ENCODE measurements around the gene SLC28A2.
"Not testable (repeated sequence)": the region's sequence is repeated elsewhere in the genome, so short reads cannot be mapped to it uniquely, and the experiment has no call there.

SLC28A2 gene

DNA sequence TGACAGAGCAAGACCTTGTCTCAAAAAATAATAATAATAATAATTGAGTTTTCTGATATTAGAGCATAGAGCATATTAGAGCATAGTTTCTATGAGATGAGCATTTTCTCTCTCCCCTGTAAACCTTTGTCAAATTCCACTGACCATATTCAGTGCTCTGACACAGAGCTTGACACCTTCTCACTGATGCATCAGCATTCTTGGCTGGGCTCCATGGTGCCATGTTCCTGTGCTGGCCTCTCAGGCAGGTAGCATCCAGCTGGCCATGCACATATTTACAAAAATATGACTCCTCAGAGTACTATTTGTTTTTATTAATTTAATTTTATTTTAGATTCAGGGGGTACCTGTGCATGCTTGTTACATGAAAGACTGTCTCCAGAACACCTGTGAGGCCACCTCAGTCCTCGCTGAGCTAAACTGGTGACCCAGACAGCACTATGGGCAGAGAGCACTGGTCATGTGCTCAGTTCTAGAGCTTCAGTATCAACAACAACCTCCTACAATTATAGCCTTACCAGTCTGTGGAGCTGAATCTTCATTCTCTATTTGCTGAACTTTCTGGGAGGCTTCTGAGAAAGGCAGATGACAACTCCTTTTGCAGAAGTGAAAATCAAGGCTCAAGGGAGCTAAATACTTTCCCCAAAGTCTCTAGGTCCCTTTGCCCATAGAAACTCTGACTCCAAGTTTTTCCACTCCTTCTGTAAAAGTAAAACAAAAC is 21.6 kb upstream of the SLC28A2 start:
- Histone ChIP-seq H3K36me3 (ENCODE audit: control insufficient read depth, insufficient read depth, low read length) (no peaks in the 10 kb centered on the region), H3K9me3 (ENCODE audit: control insufficient read depth, low read length) (no peaks in the 10 kb centered on the region), H3K27ac (ENCODE audit: insufficient read depth, low read length, poor library complexity, severe bottlenecking) (no peak overlapping the region), H3K4me3 (ENCODE audit: insufficient read depth, low read depth, low read length, poor library complexity, severe bottlenecking) (no peak overlapping the region), H3K4me1 (ENCODE audit: control insufficient read depth, insufficient read depth, low read length, poor library complexity, severe bottlenecking) (no peaks in the 10 kb centered on the region), H3K27me3 (replicated peaks; ENCODE audit: control insufficient read depth, insufficient read depth, low read length, poor library complexity, severe bottlenecking) (no peaks in the 10 kb centered on the region)
- no peak for DNase-seq

DNA sequence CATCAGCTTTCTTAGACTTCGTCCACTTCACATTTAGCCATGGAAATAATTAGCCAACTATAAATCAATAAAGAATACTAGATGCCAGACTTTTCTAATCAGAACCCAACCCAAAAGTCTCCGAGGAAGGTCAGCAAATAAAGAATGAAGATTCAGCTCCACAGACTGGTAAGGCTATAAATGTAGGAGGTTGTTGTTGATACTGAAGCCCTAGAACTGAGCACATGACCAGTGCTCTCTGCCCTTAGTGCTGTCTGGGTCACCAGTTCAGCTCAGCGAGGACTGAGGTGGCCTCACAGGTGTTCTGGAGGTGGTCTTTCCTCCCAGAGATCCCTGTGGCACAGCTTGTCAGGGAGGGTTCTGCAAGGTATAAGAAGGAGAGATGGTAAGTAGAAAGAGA is 20.9 kb upstream of the SLC28A2 start:
- DNase-seq, result no peak
- H3K4me3 ChIP-seq (ENCODE audit: insufficient read depth, low read depth, low read length, poor library complexity, severe bottlenecking), result no peak overlapping the region
- H3K27me3 ChIP-seq (replicated peaks; ENCODE audit: control insufficient read depth, insufficient read depth, low read length, poor library complexity, severe bottlenecking), result no peaks in the 10 kb centered on the region
- no peaks in the 10 kb centered on the region for H3K36me3 ChIP-seq (ENCODE audit: control insufficient read depth, insufficient read depth, low read length)
- H3K27ac ChIP-seq (ENCODE audit: insufficient read depth, low read length, poor library complexity, severe bottlenecking), result no peak overlapping the region
- no peaks in the 10 kb centered on the region for H3K4me1 ChIP-seq (ENCODE audit: control insufficient read depth, insufficient read depth, low read length, poor library complexity, severe bottlenecking)
- H3K9me3 ChIP-seq (ENCODE audit: control insufficient read depth, low read length), result no peaks in the 10 kb centered on the region

DNA sequence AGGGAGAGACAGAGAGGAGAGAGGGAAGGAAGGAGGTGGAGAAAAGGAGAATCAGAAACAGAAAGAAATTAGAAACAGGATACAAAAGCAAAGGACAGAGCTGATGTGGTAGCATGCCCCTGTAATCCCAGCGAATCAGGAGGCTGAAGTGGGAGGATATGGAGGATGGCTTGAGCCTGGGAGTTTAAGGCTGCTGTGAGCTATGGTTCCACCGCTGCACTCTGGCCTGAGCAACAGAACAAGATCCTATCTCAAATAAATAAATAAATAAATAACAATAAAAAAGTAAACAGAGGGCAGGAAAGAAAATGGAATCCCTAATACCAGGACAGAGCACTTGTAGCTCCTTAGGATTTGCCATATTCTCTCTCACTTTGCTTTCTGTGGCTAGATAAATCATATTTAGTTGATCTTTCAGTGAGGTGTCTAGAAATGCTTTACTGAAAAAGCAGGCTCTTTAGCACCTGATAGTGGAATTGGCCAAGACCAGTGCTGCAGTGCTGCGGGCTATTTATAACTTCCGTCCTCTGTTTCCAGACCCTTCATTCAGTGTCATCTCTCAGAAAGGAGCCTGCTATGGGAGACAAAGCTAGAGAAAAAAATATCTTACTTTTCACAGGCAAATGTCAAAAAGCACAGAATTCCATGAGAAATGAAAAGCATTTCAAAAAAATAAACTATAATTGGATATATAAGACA is 20.0 kb upstream of the SLC28A2 start:
- no peak overlapping the region for H3K4me3 ChIP-seq (ENCODE audit: insufficient read depth, low read depth, low read length, poor library complexity, severe bottlenecking)
- H3K27me3 ChIP-seq (replicated peaks; ENCODE audit: control insufficient read depth, insufficient read depth, low read length, poor library complexity, severe bottlenecking), result no peaks in the 10 kb centered on the region
- no peak for DNase-seq
- no peaks in the 10 kb centered on the region for H3K36me3 ChIP-seq (ENCODE audit: control insufficient read depth, insufficient read depth, low read length)
- no peaks in the 10 kb centered on the region for H3K9me3 ChIP-seq (ENCODE audit: control insufficient read depth, low read length)
- no peaks in the 10 kb centered on the region for H3K4me1 ChIP-seq (ENCODE audit: control insufficient read depth, insufficient read depth, low read length, poor library complexity, severe bottlenecking)
- no peak overlapping the region for H3K27ac ChIP-seq (ENCODE audit: insufficient read depth, low read length, poor library complexity, severe bottlenecking)

DNA sequence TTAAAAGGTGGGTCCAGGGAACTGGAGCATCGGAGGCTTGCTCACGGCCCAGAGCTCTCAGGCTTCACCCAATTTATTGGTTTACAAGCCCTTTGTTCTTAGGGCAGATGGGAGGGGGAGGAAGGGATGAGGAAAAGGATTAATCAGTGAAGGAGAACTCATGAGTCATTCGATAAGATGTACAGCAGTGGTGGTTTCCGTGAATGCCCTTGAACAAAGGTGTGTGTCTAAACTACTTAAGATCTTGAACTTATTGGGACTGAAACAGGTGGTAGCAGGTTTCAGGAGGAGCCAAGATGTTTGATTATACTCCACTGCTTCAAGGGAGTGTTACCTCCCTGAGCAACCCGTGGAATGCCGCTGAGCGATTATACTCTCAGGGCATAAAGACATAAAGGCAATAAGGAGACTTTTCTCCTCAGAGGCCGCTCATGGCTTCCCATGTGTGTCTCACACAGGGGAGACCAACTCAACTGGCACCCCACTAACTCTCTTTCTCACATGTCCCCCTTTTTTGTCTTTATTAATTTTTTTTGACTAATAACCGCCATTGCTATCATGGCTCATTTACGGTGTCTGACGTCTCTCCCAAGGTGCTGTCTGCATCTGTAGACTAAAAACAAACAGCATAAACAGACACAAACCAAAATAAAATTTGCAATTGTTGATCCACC is 17.3 kb upstream of the SLC28A2 start:
- no peaks in the 10 kb centered on the region for H3K27me3 ChIP-seq (replicated peaks; ENCODE audit: control insufficient read depth, insufficient read depth, low read length, poor library complexity, severe bottlenecking)
- no peaks in the 10 kb centered on the region for H3K9me3 ChIP-seq (ENCODE audit: control insufficient read depth, low read length)
- H3K36me3 ChIP-seq (ENCODE audit: control insufficient read depth, insufficient read depth, low read length), result no peaks in the 10 kb centered on the region
- no peak for DNase-seq
- no peaks in the 10 kb centered on the region for H3K4me1 ChIP-seq (ENCODE audit: control insufficient read depth, insufficient read depth, low read length, poor library complexity, severe bottlenecking)
- H3K4me3 ChIP-seq (ENCODE audit: insufficient read depth, low read depth, low read length, poor library complexity, severe bottlenecking), result no peak overlapping the region
- no peak overlapping the region for H3K27ac ChIP-seq (ENCODE audit: insufficient read depth, low read length, poor library complexity, severe bottlenecking)

DNA sequence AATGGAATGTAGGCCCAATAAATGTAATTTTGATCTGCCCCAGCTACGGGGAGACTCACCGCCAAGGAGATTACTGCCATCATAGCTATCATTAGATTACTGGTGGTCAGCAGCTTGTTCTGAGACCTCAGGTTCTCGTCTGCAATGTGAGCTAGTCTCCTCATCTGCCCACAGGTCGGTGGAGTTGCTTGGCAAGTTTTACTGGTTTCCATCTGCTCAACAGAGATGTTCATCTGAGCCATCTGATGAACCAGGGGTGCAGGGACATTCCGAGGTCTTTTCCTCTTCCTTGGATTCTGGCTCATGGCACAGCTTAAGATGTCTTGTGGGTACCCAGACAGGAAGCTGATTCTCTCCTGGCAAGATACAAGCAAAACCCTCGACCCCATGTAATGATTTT is 15.2 kb upstream of the SLC28A2 start:
- not testable (repeated sequence) for H3K27me3 ChIP-seq (replicated peaks; ENCODE audit: control insufficient read depth, insufficient read depth, low read length, poor library complexity, severe bottlenecking); H3K36me3 ChIP-seq (ENCODE audit: control insufficient read depth, insufficient read depth, low read length); H3K4me1 ChIP-seq (ENCODE audit: control insufficient read depth, insufficient read depth, low read length, poor library complexity, severe bottlenecking); H3K9me3 ChIP-seq (ENCODE audit: control insufficient read depth, low read length); H3K4me3 ChIP-seq (ENCODE audit: insufficient read depth, low read depth, low read length, poor library complexity, severe bottlenecking); DNase-seq; H3K27ac ChIP-seq (ENCODE audit: insufficient read depth, low read length, poor library complexity, severe bottlenecking)

DNA sequence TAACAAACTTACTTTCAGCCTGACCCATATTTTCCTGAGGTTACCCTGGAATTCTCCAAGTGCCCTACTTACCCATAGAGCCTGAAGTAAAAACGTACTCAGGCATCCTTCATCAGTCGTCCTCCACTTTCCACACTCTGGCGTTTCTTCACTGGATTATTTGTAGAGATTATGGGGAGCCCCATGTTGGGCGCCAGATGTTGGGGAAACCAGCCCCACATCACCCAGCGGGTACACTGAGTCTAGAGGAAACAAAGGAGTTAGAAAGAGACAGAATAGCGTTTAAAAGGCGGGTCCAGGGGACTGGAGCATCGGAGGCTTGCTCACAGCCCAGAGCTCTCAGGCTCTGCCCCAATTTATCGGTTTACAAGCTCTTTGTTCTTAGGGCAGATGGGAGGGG is 9.7 kb upstream of the SLC28A2 start:
- Histone ChIP-seq H3K27me3 (replicated peaks; ENCODE audit: control insufficient read depth, insufficient read depth, low read length, poor library complexity, severe bottlenecking) (no peaks in the 10 kb centered on the region), H3K9me3 (ENCODE audit: control insufficient read depth, low read length) (peaks cover 27% of the 10 kb centered on the region), H3K36me3 (ENCODE audit: control insufficient read depth, insufficient read depth, low read length) (no peaks in the 10 kb centered on the region), H3K4me3 (ENCODE audit: insufficient read depth, low read depth, low read length, poor library complexity, severe bottlenecking) (no peak overlapping the region), H3K4me1 (ENCODE audit: control insufficient read depth, insufficient read depth, low read length, poor library complexity, severe bottlenecking) (no peaks in the 10 kb centered on the region), H3K27ac (ENCODE audit: insufficient read depth, low read length, poor library complexity, severe bottlenecking) (no peak overlapping the region)
- no peak for DNase-seq

DNA sequence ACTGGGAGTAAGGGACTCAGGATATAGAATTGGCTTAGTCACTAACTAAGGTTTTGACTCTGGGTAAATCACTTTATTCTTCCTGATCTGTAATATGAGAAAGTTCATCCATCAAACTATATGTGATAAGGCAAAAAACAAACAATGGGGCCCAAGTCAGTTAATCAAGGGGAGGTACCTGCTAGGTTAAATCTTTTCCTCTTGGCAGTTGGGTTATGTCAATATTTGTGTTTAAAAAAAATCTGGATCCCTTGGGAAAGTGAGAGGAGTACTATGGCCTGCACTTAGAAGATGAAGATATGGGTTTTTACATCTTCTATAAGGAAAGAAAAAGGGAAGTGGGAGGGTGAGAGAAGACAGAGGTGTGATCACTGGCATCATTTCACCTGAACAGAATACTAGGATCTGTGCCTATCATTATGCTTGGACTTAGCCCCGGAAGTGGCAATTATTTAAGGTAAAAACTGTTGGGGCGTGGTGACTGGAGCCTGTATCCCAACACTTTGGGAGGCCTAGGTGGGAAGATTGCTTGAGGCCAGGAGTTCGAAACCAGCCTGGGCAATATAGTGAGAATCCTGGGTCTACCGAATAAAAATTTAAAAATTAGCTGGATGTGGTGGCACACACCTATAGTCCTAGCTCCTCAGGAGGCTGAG is 2.8 kb upstream of the SLC28A2 start:
- Histone ChIP-seq H3K9me3 (ENCODE audit: control insufficient read depth, low read length) (no peaks in the 10 kb centered on the region), H3K36me3 (ENCODE audit: control insufficient read depth, insufficient read depth, low read length) (no peaks in the 10 kb centered on the region), H3K4me1 (ENCODE audit: control insufficient read depth, insufficient read depth, low read length, poor library complexity, severe bottlenecking) (no peaks in the 10 kb centered on the region), H3K27ac (ENCODE audit: insufficient read depth, low read length, poor library complexity, severe bottlenecking) (no peak overlapping the region), H3K27me3 (replicated peaks; ENCODE audit: control insufficient read depth, insufficient read depth, low read length, poor library complexity, severe bottlenecking) (no peaks in the 10 kb centered on the region), H3K4me3 (ENCODE audit: insufficient read depth, low read depth, low read length, poor library complexity, severe bottlenecking) (no peak overlapping the region)
- DNase-seq, result no peak

DNA sequence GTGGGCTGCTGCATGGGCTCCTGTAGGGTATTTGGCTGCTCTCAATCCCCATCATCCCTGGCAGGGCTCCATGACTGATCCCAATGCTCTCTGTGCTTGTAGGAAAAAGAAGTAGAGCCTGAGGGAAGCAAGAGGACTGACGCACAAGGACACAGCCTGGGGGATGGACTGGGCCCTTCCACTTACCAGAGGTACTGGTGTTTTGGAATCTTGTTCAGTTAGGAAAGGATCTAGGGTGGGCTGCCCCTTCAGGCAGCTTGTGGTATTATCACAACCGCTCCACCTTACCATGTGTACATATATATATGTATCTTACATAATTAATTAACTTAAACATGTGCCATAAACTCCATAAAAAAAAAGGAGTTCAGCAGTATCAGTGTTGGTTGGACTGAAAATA is 1.3 kb downstream of the SLC28A2 start:
- Histone ChIP-seq H3K4me1 (ENCODE audit: control insufficient read depth, insufficient read depth, low read length, poor library complexity, severe bottlenecking) (no peaks in the 10 kb centered on the region), H3K9me3 (ENCODE audit: control insufficient read depth, low read length) (no peaks in the 10 kb centered on the region), H3K27me3 (replicated peaks; ENCODE audit: control insufficient read depth, insufficient read depth, low read length, poor library complexity, severe bottlenecking) (no peaks in the 10 kb centered on the region), H3K36me3 (ENCODE audit: control insufficient read depth, insufficient read depth, low read length) (no peaks in the 10 kb centered on the region), H3K27ac (ENCODE audit: insufficient read depth, low read length, poor library complexity, severe bottlenecking) (no peak overlapping the region), H3K4me3 (ENCODE audit: insufficient read depth, low read depth, low read length, poor library complexity, severe bottlenecking) (no peak overlapping the region)
- DNase-seq, result no peak

DNA sequence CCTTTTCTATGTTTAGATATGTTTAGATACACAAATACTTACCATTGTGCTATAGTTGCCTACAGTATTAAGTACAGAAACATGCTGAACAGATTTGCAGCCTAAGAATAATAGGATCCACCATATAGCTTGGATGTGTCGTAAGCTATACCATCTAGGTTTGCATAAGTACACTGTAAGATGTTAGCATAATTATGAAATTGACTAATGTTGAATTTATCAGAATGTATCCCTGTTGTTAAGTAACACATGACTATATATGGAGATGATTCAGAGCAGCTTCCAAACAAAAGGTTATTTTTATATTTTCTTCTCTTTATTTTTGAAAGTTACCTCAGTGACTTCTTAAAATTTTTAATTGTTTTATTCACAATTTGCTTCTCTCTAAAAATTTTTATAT is 2.4 kb downstream of the SLC28A2 start:
- Histone ChIP-seq H3K36me3 (ENCODE audit: control insufficient read depth, insufficient read depth, low read length) (no peaks in the 10 kb centered on the region), H3K27ac (ENCODE audit: insufficient read depth, low read length, poor library complexity, severe bottlenecking) (no peak overlapping the region), H3K9me3 (ENCODE audit: control insufficient read depth, low read length) (no peaks in the 10 kb centered on the region), H3K27me3 (replicated peaks; ENCODE audit: control insufficient read depth, insufficient read depth, low read length, poor library complexity, severe bottlenecking) (no peaks in the 10 kb centered on the region), H3K4me3 (ENCODE audit: insufficient read depth, low read depth, low read length, poor library complexity, severe bottlenecking) (no peak overlapping the region), H3K4me1 (ENCODE audit: control insufficient read depth, insufficient read depth, low read length, poor library complexity, severe bottlenecking) (no peaks in the 10 kb centered on the region)
- no peak for DNase-seq

DNA sequence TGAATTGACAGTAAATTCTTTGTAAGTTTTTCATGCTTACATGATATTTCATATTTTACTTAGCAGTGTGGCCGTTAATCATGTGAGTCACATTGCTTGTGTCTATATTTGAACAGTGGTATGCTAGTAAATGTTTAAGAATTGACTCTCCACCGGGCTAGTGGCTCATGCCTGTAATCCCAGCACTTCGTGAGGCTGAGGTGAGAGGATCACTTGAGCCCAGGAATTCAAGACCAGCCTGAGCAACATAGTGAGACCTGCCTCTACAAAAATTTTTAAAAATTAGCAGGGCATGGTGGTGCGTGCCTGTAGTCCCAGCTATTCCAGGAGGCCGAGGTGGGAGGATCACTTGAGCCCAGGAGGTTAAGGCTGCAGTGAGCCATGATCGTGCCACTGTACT is 2.8 kb downstream of the SLC28A2 start:
- not testable (repeated sequence) for H3K27ac ChIP-seq (ENCODE audit: insufficient read depth, low read length, poor library complexity, severe bottlenecking); H3K9me3 ChIP-seq (ENCODE audit: control insufficient read depth, low read length); DNase-seq; H3K36me3 ChIP-seq (ENCODE audit: control insufficient read depth, insufficient read depth, low read length); H3K4me1 ChIP-seq (ENCODE audit: control insufficient read depth, insufficient read depth, low read length, poor library complexity, severe bottlenecking); H3K27me3 ChIP-seq (replicated peaks; ENCODE audit: control insufficient read depth, insufficient read depth, low read length, poor library complexity, severe bottlenecking); H3K4me3 ChIP-seq (ENCODE audit: insufficient read depth, low read depth, low read length, poor library complexity, severe bottlenecking)
